Stomach (tissue), 9 donors: ENCODE data around the gene ABT1. TPM values are rescaled to one million over a fixed set of nuclear protein-coding genes. Genes with fewer than 3 reads are reported as not detected.

Experiments
- DNase-seq, 2 donors: peaks; one replicate each; pipeline versions ENCODE4 v3.0.0 to v3.0.0-alpha.2; 2013 to 2019
- H3K27ac ChIP-seq, 5 donors: fragments of 200-600 bp in 4 of 5; sonication (generic) in 4 of 5; one replicate each; pipeline ENCODE4 v1.5.1; 2013 to 2019; ENCODE audit warnings: mild to moderate bottlenecking in 1 of 5, moderate library complexity in 1 of 5
- H3K27me3 ChIP-seq, 3 donors: fragments of 200-600 bp; sonication (generic); one replicate each; pipeline ENCODE4 v1.5.1; 2017 to 2019; ENCODE audit warnings: mixed run types in 1 of 3
- H3K36me3 ChIP-seq, 4 donors: fragments of 200-600 bp; sonication (generic); 1 replicate in 3 of 4; 2 replicates in 1 of 4; pipeline ENCODE4 v1.5.1; 2016 to 2019
- H3K4me1 ChIP-seq, 4 donors: fragments of 200-600 bp; sonication (generic); one replicate each; pipeline ENCODE4 v1.5.1; 2016 to 2019
- H3K4me3 ChIP-seq, 4 donors: fragments of 200-600 bp; sonication (generic) in 3 of 4; one replicate each; pipeline ENCODE4 v1.5.1; 2016 to 2019; ENCODE audit warnings: mild to moderate bottlenecking in 1 of 4
- H3K9me3 ChIP-seq, 4 donors: fragments of 200-600 bp; sonication (generic); one replicate each; pipeline ENCODE4 v1.5.1; 2016 to 2019
- CTCF ChIP-seq, 7 experiments: fragments of 450-650 bp in 4 of 7; fragments of 200-600 bp in 3 of 7; sonication (generic) in 3 of 7; IDR thresholded peaks; one replicate each; pipeline ENCODE4 v1.5.1; 2016 to 2019; ENCODE audit warnings: antibody characterized with exemption in 7 of 7, control low read depth in 2 of 7, mild to moderate bottlenecking in 1 of 7
- EP300 ChIP-seq: sonication (generic); formaldehyde crosslinking; IDR thresholded peaks from one replicate; pipeline ENCODE4 v1.6.1; 2017; ENCODE audit warnings: antibody characterized with exemption
- POLR2A ChIP-seq, 4 donors: fragments of 450-650 bp; IDR thresholded peaks; one replicate each; pipeline ENCODE4 v1.6.1; 2016; ENCODE audit warnings: antibody characterized with exemption in 4 of 4, control low read depth in 2 of 4, mild to moderate bottlenecking in 1 of 4, moderate library complexity in 1 of 4
- POLR2AphosphoS5 ChIP-seq, 3 donors: sonication (generic); formaldehyde crosslinking; IDR thresholded peaks; one replicate each; pipeline ENCODE4 v1.6.1; 2016; ENCODE audit warnings: antibody characterized with exemption in 3 of 3
- WGBS, 5 donors: extraction: QIAGEN DNeasy Blood & Tissue Kit in 3 of 5; methylation state at CpG; one replicate each; pipeline versions ENCODE4 v1.1.5 to v1.1.7; 2013 to 2018; 5-methylcytosine and 5-hydroxymethylcytosine counted together
- intact Hi-C: fragments of 100-400 bp; cut with DNase I; formaldehyde crosslinking; loops from one replicate; pipeline ENCODE4 v1.15.1; 2023; ENCODE audit warnings: low total_unique reads
- polyA plus RNA-seq, 3 donors: library from polyadenylated mRNA; stranded (reverse); fragments of 200-250 nt; gene quantifications; one replicate each; pipeline ENCODE4 v1.2.3, GENCODE V29; 2013
- total RNA-seq, 5 donors: library from RNA; depleted of rRNA; stranded (reverse); fragments of >200 nt; gene quantifications; one replicate each; pipeline versions ENCODE4 v1.1.0 to v1.2.3, GENCODE V29; 2014 to 2016
- donor health status: healthy with polysubstance abuse.
- donor health status: Bipolar disorder and iron deficiency.
- donor health status: healthy.

Gene ABT1
- total and polyA plus RNA-seq, 8 donors = 7.2 to 18.0 (median 15.1) TPM; not detected in 1

GRCh38 chr6:26554447-26554696 lies 42.4 kb upstream of the ABT1 start:
- peak overlapping the region in 4 of 5 donors; percentile 47 to 87 (median 82) for H3K27ac ChIP-seq
- intact Hi-C loops = no loop called here
- WGBS, 5 donors = 4 to 26% (median 6%) methylated on average over 1 of the region's 1 CpG
- H3K9me3 ChIP-seq = no peaks in the 10 kb centered on the region
- H3K27me3 ChIP-seq = no peaks in the 10 kb centered on the region
- no peak for TF ChIP-seq EP300
- no peaks in the 10 kb centered on the region for H3K36me3 ChIP-seq
- H3K4me1 ChIP-seq = peaks cover 15 to 40% (median 25%) of the 10 kb centered on the region in 4 donors
- DNase-seq = no peak
- H3K4me3 ChIP-seq = peak overlapping the region; percentile 25 to 54 (median 47)

- H3K36me3 ChIP-seq = no peaks in the 10 kb centered on the region
- TF ChIP-seq POLR2A (IDR thresholded peaks at IDR 0.05) = no peak
- no peak for TF ChIP-seq CTCF (IDR thresholded peaks at IDR 0.05)
- TF ChIP-seq POLR2AphosphoS5 (IDR thresholded peaks at IDR 0.05) = no peak
- TF ChIP-seq EP300 = no peak
- 5 to 12% (median 7%) methylated on average over 27 of the region's 27 CpGs for WGBS, 5 donors
- DNase-seq = peak in 1 of 2 donors; percentile 65
- peak overlapping the region; percentile 25 to 54 (median 47) for H3K4me3 ChIP-seq
- peaks cover 15 to 39% (median 24%) of the 10 kb centered on the region in 4 donors for H3K4me1 ChIP-seq
- H3K9me3 ChIP-seq = no peaks in the 10 kb centered on the region
- no peaks in the 10 kb centered on the region for H3K27me3 ChIP-seq
- peak overlapping the region in 4 of 5 donors; percentile 47 to 87 (median 82) for H3K27ac ChIP-seq
- intact Hi-C loops = no loop called here
Observed at GRCh38 chr6:26554697-26555504, 41.9 kb upstream of the ABT1 start.

- intact Hi-C loops = no loop called here
- Histone ChIP-seq H3K27ac (peak overlapping the region in 2 of 5 donors; percentile 86 to 87), H3K9me3 (no peaks in the 10 kb centered on the region), H3K4me1 (peaks cover 15 to 31% (median 23%) of the 10 kb centered on the region in 4 donors), H3K36me3 (no peaks in the 10 kb centered on the region), H3K27me3 (no peaks in the 10 kb centered on the region), H3K4me3 (no peak overlapping the region)
- TF ChIP-seq EP300 (no peak), POLR2AphosphoS5 (IDR thresholded peaks at IDR 0.05) (no peak), POLR2A (IDR thresholded peaks at IDR 0.05) (no peak), CTCF (IDR thresholded peaks at IDR 0.05) (no peak)
- DNase-seq = no peak
- WGBS, 5 donors = 45 to 55% (median 50%) methylated on average over 19 of the region's 19 CpGs
Observed at GRCh38 chr6:26555505-26556262, 41.1 kb upstream of the ABT1 start.

GRCh38 chr6:26556263-26557070 lies 40.3 kb upstream of the ABT1 start:
- Histone ChIP-seq H3K4me3 (no peak overlapping the region), H3K27ac (peak overlapping the region in 1 of 5 donors; percentile 41), H3K27me3 (no peaks in the 10 kb centered on the region), H3K36me3 (no peaks in the 10 kb centered on the region), H3K9me3 (no peaks in the 10 kb centered on the region), H3K4me1 (peaks cover 15 to 27% (median 23%) of the 10 kb centered on the region in 4 donors)
- no peak for TF ChIP-seq CTCF (IDR thresholded peaks at IDR 0.05)
- peak in 1 of 3 donors; percentile 27 for TF ChIP-seq POLR2AphosphoS5 (IDR thresholded peaks at IDR 0.05)
- intact Hi-C loops = no loop called here
- 33 to 40% (median 34%) methylated on average over 16 of the region's 16 CpGs for WGBS, 5 donors
- DNase-seq = peak in 1 of 2 donors; percentile 65
